AG10803 (cell line): Measurements from ENCODE around the gene MAN2A1.

Source experiments
- DNase-seq: peaks from one replicate; pipeline ENCODE4 v3.0.0; 2010; ENCODE audit warnings: low read depth
- H3K4me3 ChIP-seq: 2 replicates; pipeline ENCODE4 v1.5.1; 2011; ENCODE audit warnings: mild to moderate bottlenecking, low read length, control low read depth
- TF ChIP-seq, protein P1 (sequence below): conservative IDR thresholded peaks from 2 replicates; pipeline ENCODE4 v1.5.1; 2011; ENCODE audit warnings: mild to moderate bottlenecking, low read length, control low read depth, inconsistent platforms

MAN2A1 gene

DNA sequence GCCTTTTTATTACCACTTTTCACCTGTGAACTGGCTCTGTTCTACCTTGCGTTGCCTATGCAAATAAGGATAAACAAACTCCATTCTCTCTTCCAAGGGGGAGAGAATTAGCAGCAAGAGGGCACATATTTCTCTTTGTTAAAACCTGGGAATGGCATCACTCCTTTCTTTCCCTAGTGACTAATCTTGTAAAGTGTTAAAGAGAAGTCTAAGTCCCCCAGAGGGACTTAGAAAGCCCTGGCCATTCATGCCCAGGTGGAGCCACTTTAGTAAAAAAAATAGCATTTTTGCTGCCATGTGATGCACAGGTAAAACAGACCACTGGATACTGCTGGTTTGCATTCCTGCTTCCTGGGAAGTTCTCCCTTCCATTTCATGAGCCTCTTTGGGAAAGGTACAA, 148.4 kb downstream of the MAN2A1 start:
- DNase-seq = no peak
- TF ChIP-seq, protein P1, sequence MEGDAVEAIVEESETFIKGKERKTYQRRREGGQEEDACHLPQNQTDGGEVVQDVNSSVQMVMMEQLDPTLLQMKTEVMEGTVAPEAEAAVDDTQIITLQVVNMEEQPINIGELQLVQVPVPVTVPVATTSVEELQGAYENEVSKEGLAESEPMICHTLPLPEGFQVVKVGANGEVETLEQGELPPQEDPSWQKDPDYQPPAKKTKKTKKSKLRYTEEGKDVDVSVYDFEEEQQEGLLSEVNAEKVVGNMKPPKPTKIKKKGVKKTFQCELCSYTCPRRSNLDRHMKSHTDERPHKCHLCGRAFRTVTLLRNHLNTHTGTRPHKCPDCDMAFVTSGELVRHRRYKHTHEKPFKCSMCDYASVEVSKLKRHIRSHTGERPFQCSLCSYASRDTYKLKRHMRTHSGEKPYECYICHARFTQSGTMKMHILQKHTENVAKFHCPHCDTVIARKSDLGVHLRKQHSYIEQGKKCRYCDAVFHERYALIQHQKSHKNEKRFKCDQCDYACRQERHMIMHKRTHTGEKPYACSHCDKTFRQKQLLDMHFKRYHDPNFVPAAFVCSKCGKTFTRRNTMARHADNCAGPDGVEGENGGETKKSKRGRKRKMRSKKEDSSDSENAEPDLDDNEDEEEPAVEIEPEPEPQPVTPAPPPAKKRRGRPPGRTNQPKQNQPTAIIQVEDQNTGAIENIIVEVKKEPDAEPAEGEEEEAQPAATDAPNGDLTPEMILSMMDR = no peak
- no peak overlapping the region for H3K4me3 ChIP-seq

- TF ChIP-seq, protein P1 = peak; percentile 45
- no peak for DNase-seq
These were observed 154.4 kb downstream of the MAN2A1 start for GRCh38 chr5:109844148-109844547.

DNA sequence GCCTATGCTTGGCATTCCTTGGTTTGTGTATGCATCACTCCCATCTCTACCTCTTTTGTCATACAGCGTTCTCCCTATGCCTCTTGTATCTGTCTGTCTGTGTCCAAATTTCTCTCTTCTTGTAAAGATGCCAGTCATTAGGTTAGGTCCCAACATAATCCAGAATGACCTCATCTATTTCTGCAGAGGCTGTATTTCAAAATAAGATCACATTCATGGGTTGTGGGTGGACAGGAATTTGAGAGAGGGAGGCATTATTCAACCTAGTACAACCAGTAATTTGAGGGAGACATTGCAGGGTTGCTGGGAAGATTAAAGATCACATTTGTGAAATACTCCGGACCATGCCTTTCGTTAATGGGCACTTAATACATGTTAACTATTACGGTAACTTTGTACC, 155.0 kb downstream of the MAN2A1 start:
- TF ChIP-seq, protein P1 = no peak
- peak; percentile 73 for DNase-seq
- no peak overlapping the region for H3K4me3 ChIP-seq

More at GRCh38 chr5:109844148-109844547, 154.4 kb downstream of the MAN2A1 start:
- no peak overlapping the region for H3K4me3 ChIP-seq

DNA sequence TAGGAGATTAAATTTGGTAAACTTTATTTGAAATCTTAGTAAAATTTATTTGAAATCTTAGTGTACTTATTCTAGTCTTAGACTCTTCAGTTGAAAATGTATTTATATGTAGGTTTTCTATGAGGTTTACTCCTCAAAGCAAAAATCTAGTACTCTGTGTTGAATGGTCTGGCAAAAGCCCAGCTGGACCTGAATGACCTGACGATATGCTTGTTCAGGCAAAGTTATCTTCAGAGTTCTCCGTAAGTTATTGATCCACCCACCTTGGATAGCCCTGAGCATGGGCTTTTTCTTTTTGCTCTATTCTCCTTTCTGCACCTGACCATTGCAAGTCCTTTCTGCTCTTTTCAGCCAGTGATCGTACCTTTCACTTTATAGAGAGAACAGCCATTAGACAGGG, 158.4 kb downstream of the MAN2A1 start:
- no peak for DNase-seq
- H3K4me3 ChIP-seq = no peak overlapping the region
- TF ChIP-seq, protein P1 = no peak

GRCh38 chr5:109849478-109850088, 159.9 kb downstream of the MAN2A1 start:
- H3K4me3 ChIP-seq = no peak overlapping the region
- TF ChIP-seq, protein P1 = no peak
- DNase-seq = no peak

GRCh38 chr5:109852371-109853155, 162.8 kb downstream of the MAN2A1 start:
- peak; percentile 27 for DNase-seq
- no peak overlapping the region for H3K4me3 ChIP-seq
- TF ChIP-seq, protein P1 = no peak

DNA sequence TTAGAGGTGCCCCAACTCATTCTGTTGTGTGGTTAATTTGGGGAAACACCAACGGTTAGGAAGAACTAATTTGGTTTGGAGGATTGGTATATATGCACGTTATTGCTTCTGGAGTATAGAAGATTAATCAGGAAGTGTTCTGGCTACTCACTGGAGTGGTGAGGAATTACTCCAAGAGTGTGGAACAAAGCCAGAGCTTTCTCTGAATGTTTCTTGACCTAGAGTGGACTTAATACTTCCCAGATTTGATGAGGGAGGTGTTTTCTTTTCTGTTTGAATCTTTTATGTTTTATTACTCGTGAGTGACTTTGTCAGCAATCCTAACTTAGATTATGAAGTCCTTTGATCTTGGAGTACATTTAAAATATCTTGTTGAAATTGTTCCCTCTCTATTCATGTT, 163.7 kb downstream of the MAN2A1 start:
- TF ChIP-seq, protein P1 = no peak
- no peak overlapping the region for H3K4me3 ChIP-seq
- peak; percentile 32 for DNase-seq
